ENCODE measurements around the gene POLR3A.

GRCh38 chr10:78066012-78066411, 36.7 kb upstream of the POLR3A start:
- no peak for TF ChIP-seq CTCF (CRISPR knock-in tag; IDR thresholded peaks at IDR 0.05)
- no peak for TF ChIP-seq ZFYVE20 (CRISPR knock-in tag; IDR thresholded peaks at IDR 0.05; ENCODE audit: borderline replicate concordance, low read depth)
- no peak for TF ChIP-seq POLR2A (IDR thresholded peaks at IDR 0.05; ENCODE audit: insufficient read depth in 1 of 2, low read depth in 2 of 2, low read length in 2 of 2)
- no peak for TF ChIP-seq NR3C1 (CRISPR knock-in tag; IDR thresholded peaks at IDR 0.05)
- no peak for TF ChIP-seq BHLHE40 (IDR thresholded peaks at IDR 0.05; ENCODE audit: low read length)
- no peak for TF ChIP-seq MLX (CRISPR knock-in tag; IDR thresholded peaks at IDR 0.05)
- TF ChIP-seq ZNF782 (CRISPR knock-in tag; IDR thresholded peaks at IDR 0.05; ENCODE audit: borderline replicate concordance), result no peak
- no peak for TF ChIP-seq NFATC3 (CRISPR knock-in tag; IDR thresholded peaks at IDR 0.05)
- TF ChIP-seq SMARCC2 (IDR thresholded peaks at IDR 0.05), result no peak
- no peak for TF ChIP-seq BRF2 (CRISPR knock-in tag; IDR thresholded peaks at IDR 0.05)
